Right renal cortex interstitium (tissue), 3 donors: ENCODE results near the gene UROC1. TPM values are rescaled to one million over a fixed set of nuclear protein-coding genes. Genes with fewer than 3 reads are reported as not detected.

Experiments used
- polyA plus RNA-seq, 3 donors: library from polyadenylated mRNA; unstranded; fragments of 120-200 nt; gene quantifications; one replicate each; pipeline ENCODE4 v1.2.1, GENCODE V29; 2013; ENCODE audit not compliant: insufficient read length in 3 of 3

Gene UROC1
- polyA plus RNA-seq, 3 donors: 0.04 to 0.11 (median 0.07) TPM

Other genes with a start within 250 kb of the UROC1 start
- gene KLF15, start 160.4 kb downstream of the UROC1 start, polyA plus RNA-seq: 10 to 100 TPM; 10.0 to 11.6 (median 10.8) TPM
- 1 to 10 TPM in 1 of 3 donors, under 1 TPM in 2; 0.53 to 1.1 (median 0.55) TPM for gene CFAP100, start 122.9 kb downstream of the UROC1 start, polyA plus RNA-seq
- 10 to 100 TPM; 29.9 to 34.0 (median 31.6) TPM for gene ZXDC, start 41.9 kb downstream of the UROC1 start, polyA plus RNA-seq
- 1 to 10 TPM; 3.1 to 4.4 (median 3.2) TPM for gene CHST13, start 6.4 kb upstream of the UROC1 start, polyA plus RNA-seq
- gene C3orf22, start 41.2 kb upstream of the UROC1 start, polyA plus RNA-seq: under 1 TPM in 2 of 3 donors, not detected in 1; 0.10 to 0.11 TPM
- gene TXNRD3, start 137.4 kb upstream of the UROC1 start, polyA plus RNA-seq: 10 to 100 TPM; 17.7 to 21.5 (median 21.2) TPM
- 10 to 100 TPM; 17.8 to 21.5 (median 19.5) TPM for gene CHCHD6, start 186.5 kb upstream of the UROC1 start, polyA plus RNA-seq